ENCODE measurements around the gene ACTL7A.

ACTL7A gene

DNA sequence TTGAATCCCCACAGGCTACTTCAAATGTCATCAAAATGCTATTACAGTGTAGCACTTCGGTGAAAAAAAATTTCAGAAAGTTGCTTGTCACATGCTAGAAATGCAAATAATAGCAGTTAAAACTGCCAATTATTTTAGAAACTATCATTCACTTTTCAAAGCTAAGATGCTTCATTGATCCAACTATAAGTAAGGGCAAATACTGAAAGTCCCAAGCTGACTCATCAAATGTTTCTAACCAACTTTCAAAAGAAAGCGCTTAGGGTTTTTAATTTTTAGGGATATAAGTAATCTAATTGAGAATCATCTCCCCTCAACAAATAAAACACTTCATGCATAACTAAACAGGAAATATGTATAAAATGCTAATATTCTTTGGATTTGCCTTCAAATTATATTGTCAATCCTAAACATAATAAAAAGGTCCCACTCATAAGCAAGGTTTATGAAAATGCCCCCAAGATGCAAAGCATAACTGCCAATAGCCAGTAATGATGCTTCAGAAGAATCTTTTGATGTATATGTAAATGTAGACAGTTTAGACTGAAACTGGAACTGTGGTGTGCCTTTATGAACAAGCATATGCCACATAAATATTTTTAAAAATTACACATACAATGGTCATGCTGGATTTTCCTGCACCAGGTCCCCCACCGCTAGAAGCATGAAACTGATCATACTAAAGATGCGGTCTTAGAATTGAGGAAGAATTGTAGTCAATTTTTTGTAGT, 12.2 kb downstream of the ACTL7A start:
- H3K9ac ChIP-seq (ENCODE audit: low read length), result no peak overlapping the region
- no peaks in the 10 kb centered on the region for H3K79me1 ChIP-seq (ENCODE audit: low read length)
- H3K4me2 ChIP-seq (ENCODE audit: low read length), result no peak overlapping the region
- no peak overlapping the region for H3K23ac ChIP-seq (ENCODE audit: low read length)
- H2BK120ac ChIP-seq (ENCODE audit: low read depth, low read length), result no peak overlapping the region
- H3K4me1 ChIP-seq (ENCODE audit: control insufficient read depth, low read depth, low read length), result no peaks in the 10 kb centered on the region
- no peak overlapping the region for H2BK15ac ChIP-seq (replicated peaks; ENCODE audit: low read depth)
- no CpG with 5 or more reads among the region's 4 CpGs for WGBS (ENCODE audit: extremely low coverage, insufficient coverage, low lambda C conversion rate)
- H2BK5ac ChIP-seq (ENCODE audit: low read length), result no peak overlapping the region
- no peak overlapping the region for H2AK5ac ChIP-seq (ENCODE audit: low read length)
- H4K8ac ChIP-seq (ENCODE audit: low read depth, low read length), result no peak overlapping the region
- no peak overlapping the region for H3K18ac ChIP-seq (ENCODE audit: low read length)
- peaks cover 2% of the 10 kb centered on the region for H3K36me3 ChIP-seq (ENCODE audit: control insufficient read depth, insufficient read depth, low read length)
- no peaks in the 10 kb centered on the region for H3K79me2 ChIP-seq (ENCODE audit: control insufficient read depth, insufficient read depth, low read length)
- no peak overlapping the region for H4K5ac ChIP-seq (ENCODE audit: low read length)
- no peaks in the 10 kb centered on the region for H3K27me3 ChIP-seq (ENCODE audit: insufficient read depth, low read length, poor library complexity)
- no peak overlapping the region for H3K4me3 ChIP-seq (ENCODE audit: low read length)
- H3K56ac ChIP-seq (ENCODE audit: low read length), result no peak overlapping the region
- no peak overlapping the region for H3K27ac ChIP-seq (ENCODE audit: low read depth, low read length)
- no peak overlapping the region for H3K4ac ChIP-seq (ENCODE audit: low read depth, low read length)
- no peak for DNase-seq

DNA sequence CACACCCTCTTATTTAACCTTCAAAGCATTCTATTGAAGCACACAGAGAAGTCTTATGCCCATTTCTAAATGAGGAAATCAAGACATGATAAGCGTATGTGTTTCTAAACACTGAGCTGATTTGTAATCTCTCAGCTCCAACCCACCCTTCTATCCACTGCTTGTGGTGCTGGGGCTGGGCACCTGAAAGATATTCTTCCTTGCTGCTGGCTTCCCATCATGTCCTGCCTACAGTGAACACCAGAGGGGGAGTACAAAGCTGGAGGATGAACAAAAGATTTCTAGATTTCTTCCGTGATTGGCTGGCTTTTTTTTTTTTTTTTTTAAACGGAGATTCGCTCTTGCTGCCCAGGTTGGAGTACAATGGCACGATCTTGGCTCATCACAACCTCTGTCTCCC, 14.4 kb downstream of the ACTL7A start:
- no peak overlapping the region for H2AK5ac ChIP-seq (ENCODE audit: low read length)
- H3K18ac ChIP-seq (ENCODE audit: low read length), result no peak overlapping the region
- no peak overlapping the region for H3K4me3 ChIP-seq (ENCODE audit: low read length)
- no peak overlapping the region for H3K4me2 ChIP-seq (ENCODE audit: low read length)
- H3K36me3 ChIP-seq (ENCODE audit: control insufficient read depth, insufficient read depth, low read length), result peaks cover 2% of the 10 kb centered on the region
- H3K27ac ChIP-seq (ENCODE audit: low read depth, low read length), result no peak overlapping the region
- H2BK120ac ChIP-seq (ENCODE audit: low read depth, low read length), result no peak overlapping the region
- H3K56ac ChIP-seq (ENCODE audit: low read length), result no peak overlapping the region
- H3K23ac ChIP-seq (ENCODE audit: low read length), result no peak overlapping the region
- no peak overlapping the region for H2BK15ac ChIP-seq (replicated peaks; ENCODE audit: low read depth)
- H3K4me1 ChIP-seq (ENCODE audit: control insufficient read depth, low read depth, low read length), result no peaks in the 10 kb centered on the region
- no CpG with 5 or more reads among the region's 5 CpGs for WGBS (ENCODE audit: extremely low coverage, insufficient coverage, low lambda C conversion rate)
- no peak overlapping the region for H4K8ac ChIP-seq (ENCODE audit: low read depth, low read length)
- H3K79me2 ChIP-seq (ENCODE audit: control insufficient read depth, insufficient read depth, low read length), result no peaks in the 10 kb centered on the region
- no peaks in the 10 kb centered on the region for H3K27me3 ChIP-seq (ENCODE audit: insufficient read depth, low read length, poor library complexity)
- H2BK5ac ChIP-seq (ENCODE audit: low read length), result no peak overlapping the region
- H3K9ac ChIP-seq (ENCODE audit: low read length), result no peak overlapping the region
- no peaks in the 10 kb centered on the region for H3K79me1 ChIP-seq (ENCODE audit: low read length)
- no peak overlapping the region for H3K4ac ChIP-seq (ENCODE audit: low read depth, low read length)
- H4K5ac ChIP-seq (ENCODE audit: low read length), result no peak overlapping the region
- no peak for DNase-seq

DNA sequence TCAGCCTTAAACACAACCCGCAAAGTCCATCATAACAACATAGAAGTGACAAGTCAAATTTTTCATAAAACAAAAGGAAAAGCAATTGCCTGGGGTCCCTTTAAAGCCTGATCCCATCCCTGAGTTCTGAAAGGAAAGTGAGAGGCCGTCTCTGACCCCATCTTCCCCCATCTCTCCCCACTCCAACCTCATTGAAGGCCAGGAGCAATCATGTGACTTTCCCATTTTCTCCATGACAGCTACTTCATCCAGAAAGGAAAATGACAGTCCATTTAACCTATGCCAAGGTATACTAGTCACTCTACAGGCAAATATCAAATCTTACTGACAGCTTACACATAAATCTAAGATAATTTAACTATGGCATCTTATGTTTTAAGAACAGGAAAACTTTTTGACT, 15.5 kb downstream of the ACTL7A start:
- Histone ChIP-seq H3K4me2 (ENCODE audit: low read length) (no peak overlapping the region), H2BK15ac (replicated peaks; ENCODE audit: low read depth) (no peak overlapping the region), H3K27me3 (ENCODE audit: insufficient read depth, low read length, poor library complexity) (no peaks in the 10 kb centered on the region), H3K23ac (ENCODE audit: low read length) (no peak overlapping the region), H2BK120ac (ENCODE audit: low read depth, low read length) (no peak overlapping the region), H3K9ac (ENCODE audit: low read length) (no peak overlapping the region), H4K8ac (ENCODE audit: low read depth, low read length) (no peak overlapping the region), H2BK5ac (ENCODE audit: low read length) (no peak overlapping the region), H4K5ac (ENCODE audit: low read length) (no peak overlapping the region), H3K56ac (ENCODE audit: low read length) (no peak overlapping the region), H3K4ac (ENCODE audit: low read depth, low read length) (no peak overlapping the region), H3K36me3 (ENCODE audit: control insufficient read depth, insufficient read depth, low read length) (peaks cover 4% of the 10 kb centered on the region), H3K79me2 (ENCODE audit: control insufficient read depth, insufficient read depth, low read length) (no peaks in the 10 kb centered on the region), H3K27ac (ENCODE audit: low read depth, low read length) (no peak overlapping the region), H3K4me3 (ENCODE audit: low read length) (no peak overlapping the region), H3K4me1 (ENCODE audit: control insufficient read depth, low read depth, low read length) (no peaks in the 10 kb centered on the region), H3K79me1 (ENCODE audit: low read length) (no peaks in the 10 kb centered on the region), H2AK5ac (ENCODE audit: low read length) (no peak overlapping the region), H3K18ac (ENCODE audit: low read length) (no peak overlapping the region)
- WGBS (ENCODE audit: extremely low coverage, insufficient coverage, low lambda C conversion rate), result no CpG with 5 or more reads among the region's 2 CpGs
- DNase-seq, result no peak

GRCh38 chr9:108880738-108881316, 18.8 kb downstream of the ACTL7A start:
- H3K79me1 ChIP-seq (ENCODE audit: low read length), result no peaks in the 10 kb centered on the region
- H4K8ac ChIP-seq (ENCODE audit: low read depth, low read length), result no peak overlapping the region
- no CpG with 5 or more reads among the region's 3 CpGs for WGBS (ENCODE audit: extremely low coverage, insufficient coverage, low lambda C conversion rate)
- no peak overlapping the region for H3K27ac ChIP-seq (ENCODE audit: low read depth, low read length)
- no peak overlapping the region for H2AK5ac ChIP-seq (ENCODE audit: low read length)
- no peak overlapping the region for H3K9ac ChIP-seq (ENCODE audit: low read length)
- H3K4me3 ChIP-seq (ENCODE audit: low read length), result no peak overlapping the region
- no peak for DNase-seq
- H3K79me2 ChIP-seq (ENCODE audit: control insufficient read depth, insufficient read depth, low read length), result no peaks in the 10 kb centered on the region
- no peak overlapping the region for H3K4me2 ChIP-seq (ENCODE audit: low read length)
- H3K27me3 ChIP-seq (ENCODE audit: insufficient read depth, low read length, poor library complexity), result no peaks in the 10 kb centered on the region
- H3K56ac ChIP-seq (ENCODE audit: low read length), result no peak overlapping the region
- H3K4ac ChIP-seq (ENCODE audit: low read depth, low read length), result no peak overlapping the region
- peaks cover 2% of the 10 kb centered on the region for H3K36me3 ChIP-seq (ENCODE audit: control insufficient read depth, insufficient read depth, low read length)
- no peak overlapping the region for H2BK120ac ChIP-seq (ENCODE audit: low read depth, low read length)
- H4K5ac ChIP-seq (ENCODE audit: low read length), result no peak overlapping the region
- no peaks in the 10 kb centered on the region for H3K4me1 ChIP-seq (ENCODE audit: control insufficient read depth, low read depth, low read length)
- no peak overlapping the region for H2BK15ac ChIP-seq (replicated peaks; ENCODE audit: low read depth)
- H3K23ac ChIP-seq (ENCODE audit: low read length), result no peak overlapping the region
- H2BK5ac ChIP-seq (ENCODE audit: low read length), result no peak overlapping the region
- H3K18ac ChIP-seq (ENCODE audit: low read length), result no peak overlapping the region

DNA sequence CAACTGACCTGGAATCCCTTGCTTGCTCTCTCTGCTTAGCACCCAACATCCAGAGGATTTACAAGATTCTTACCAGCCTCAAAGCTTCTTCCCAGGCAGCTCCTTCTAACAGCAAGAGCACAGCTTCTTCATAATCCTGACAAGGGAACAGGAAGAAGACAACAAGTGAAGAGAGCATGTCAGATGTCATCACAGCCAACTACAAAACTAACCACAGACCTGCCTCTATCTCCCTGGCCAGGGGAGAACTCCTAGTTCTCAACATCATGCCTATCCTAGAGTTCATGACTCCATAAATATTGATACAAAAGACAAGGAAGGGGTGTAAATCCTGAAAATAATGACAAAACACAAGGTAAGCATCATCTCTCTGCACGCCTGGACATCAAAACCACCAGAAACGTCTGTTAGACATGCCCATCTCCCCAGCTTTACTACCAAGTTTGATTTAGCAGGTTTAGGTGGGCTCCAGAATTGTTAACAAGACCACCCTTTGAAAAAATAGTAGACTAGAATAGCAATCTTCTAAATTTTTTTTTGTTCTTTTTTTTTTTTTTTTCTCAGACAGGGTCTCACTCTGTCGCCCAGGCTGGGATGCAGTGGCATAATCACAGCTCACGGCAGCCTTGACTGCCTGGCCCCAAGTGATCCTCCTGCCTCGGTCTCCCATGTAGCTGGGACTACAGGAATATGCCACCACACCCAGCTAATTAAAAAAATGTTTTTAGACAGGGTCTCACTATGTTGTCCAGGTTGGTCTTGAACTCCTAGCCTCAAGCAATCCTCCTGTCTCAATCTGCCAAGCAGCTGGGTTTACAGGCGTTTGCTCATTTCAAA, 20.2 kb downstream of the ACTL7A start:
- WGBS (ENCODE audit: extremely low coverage, insufficient coverage, low lambda C conversion rate), result no CpG with 5 or more reads among the region's 6 CpGs
- Histone ChIP-seq H3K79me2 (ENCODE audit: control insufficient read depth, insufficient read depth, low read length) (no peaks in the 10 kb centered on the region), H3K4ac (ENCODE audit: low read depth, low read length) (no peak overlapping the region), H3K56ac (ENCODE audit: low read length) (no peak overlapping the region), H3K79me1 (ENCODE audit: low read length) (no peaks in the 10 kb centered on the region), H2AK5ac (ENCODE audit: low read length) (no peak overlapping the region), H2BK120ac (ENCODE audit: low read depth, low read length) (no peak overlapping the region), H2BK15ac (replicated peaks; ENCODE audit: low read depth) (no peak overlapping the region), H3K27me3 (ENCODE audit: insufficient read depth, low read length, poor library complexity) (no peaks in the 10 kb centered on the region), H4K8ac (ENCODE audit: low read depth, low read length) (no peak overlapping the region), H3K18ac (ENCODE audit: low read length) (no peak overlapping the region), H3K36me3 (ENCODE audit: control insufficient read depth, insufficient read depth, low read length) (peaks cover 2% of the 10 kb centered on the region), H3K27ac (ENCODE audit: low read depth, low read length) (no peak overlapping the region), H3K4me2 (ENCODE audit: low read length) (no peak overlapping the region), H3K4me3 (ENCODE audit: low read length) (no peak overlapping the region), H3K4me1 (ENCODE audit: control insufficient read depth, low read depth, low read length) (no peaks in the 10 kb centered on the region), H3K23ac (ENCODE audit: low read length) (no peak overlapping the region), H2BK5ac (ENCODE audit: low read length) (no peak overlapping the region), H4K5ac (ENCODE audit: low read length) (no peak overlapping the region), H3K9ac (ENCODE audit: low read length) (no peak overlapping the region)
- DNase-seq, result no peak

Measured in mesendoderm (in vitro differentiated cells).